ENCODE measurements around the gene ABHD18.
"Not testable (repeated sequence)": the region's sequence is repeated elsewhere in the genome, so short reads cannot be mapped to it uniquely, and the experiment has no call there.

Gene ABHD18

GRCh38 chr4:127995776-127996175 lies 30.6 kb downstream of the ABHD18 start:
- no peak for DNase-seq

GRCh38 chr4:127996521-127996920 lies 31.3 kb downstream of the ABHD18 start:
- not testable (repeated sequence) for DNase-seq

GRCh38 chr4:127997534-127998388 lies 32.6 kb downstream of the ABHD18 start:
- no peak for DNase-seq

- no peak for DNase-seq
Observed at GRCh38 chr4:128006592-128006991, 41.4 kb downstream of the ABHD18 start.

GRCh38 chr4:128009428-128009827 lies 44.2 kb downstream of the ABHD18 start:
- DNase-seq: no peak

GRCh38 chr4:128025319-128025718 lies 60.1 kb downstream of the ABHD18 start:
- no peak for DNase-seq

- no peak for DNase-seq
Observed at GRCh38 chr4:128029907-128030306, 64.7 kb downstream of the ABHD18 start.

GRCh38 chr4:128031756-128032384 lies 66.7 kb downstream of the ABHD18 start:
- no peak for DNase-seq

GRCh38 chr4:128039568-128039967 lies 74.4 kb downstream of the ABHD18 start:
- no peak for DNase-seq

GRCh38 chr4:128047019-128047418 lies 81.8 kb downstream of the ABHD18 start:
- not testable (repeated sequence) for DNase-seq

- not testable (repeated sequence) for DNase-seq
Observed at GRCh38 chr4:128047514-128047913, 82.3 kb downstream of the ABHD18 start.

GRCh38 chr4:128051229-128051628 lies 86.0 kb downstream of the ABHD18 start:
- DNase-seq: peak; percentile 39

- not testable (repeated sequence) for DNase-seq
Observed at GRCh38 chr4:128054907-128055306, 89.7 kb downstream of the ABHD18 start.

- DNase-seq: not testable (repeated sequence)
Observed at GRCh38 chr4:128055441-128056206, 90.4 kb downstream of the ABHD18 start.

- DNase-seq: no peak
Observed at GRCh38 chr4:128056396-128056795, 91.2 kb downstream of the ABHD18 start.

GRCh38 chr4:128060121-128060698 lies 95.0 kb downstream of the ABHD18 start:
- DNase-seq: peak; percentile 44

GRCh38 chr4:128060699-128061565 lies 95.7 kb downstream of the ABHD18 start, which contains the start of gene LARP1B:
LARP1B (plus strand) TSS chr4:128061312; CDS start chr4:128074952, 13,640 bp downstream.
- peak; percentile 97 for DNase-seq

- peak; percentile 69 for DNase-seq
Observed at GRCh38 chr4:128061566-128062536, 96.6 kb downstream of the ABHD18 start.

GRCh38 chr4:128066453-128066820 lies 101.2 kb downstream of the ABHD18 start:
- DNase-seq: not testable (repeated sequence)

GRCh38 chr4:128068918-128069317 lies 103.7 kb downstream of the ABHD18 start:
- DNase-seq: peak; percentile 72

GRCh38 chr4:128076464-128076863 lies 111.3 kb downstream of the ABHD18 start:
- no peak for DNase-seq

Measured in hematopoietic multipotent progenitor cell treated with erythropoietin and hydrocortisone succinate and interleukin-3 and kit ligand, for 6 days (in vitro differentiated cells).